ENCODE results near the gene LCN10. TPM values are rescaled to one million over a fixed set of nuclear protein-coding genes. Genes with fewer than 3 reads are reported as not detected.

The LCN10 gene
- total RNA-seq, 1 experiment from 2014 or later = not detected

DNA sequence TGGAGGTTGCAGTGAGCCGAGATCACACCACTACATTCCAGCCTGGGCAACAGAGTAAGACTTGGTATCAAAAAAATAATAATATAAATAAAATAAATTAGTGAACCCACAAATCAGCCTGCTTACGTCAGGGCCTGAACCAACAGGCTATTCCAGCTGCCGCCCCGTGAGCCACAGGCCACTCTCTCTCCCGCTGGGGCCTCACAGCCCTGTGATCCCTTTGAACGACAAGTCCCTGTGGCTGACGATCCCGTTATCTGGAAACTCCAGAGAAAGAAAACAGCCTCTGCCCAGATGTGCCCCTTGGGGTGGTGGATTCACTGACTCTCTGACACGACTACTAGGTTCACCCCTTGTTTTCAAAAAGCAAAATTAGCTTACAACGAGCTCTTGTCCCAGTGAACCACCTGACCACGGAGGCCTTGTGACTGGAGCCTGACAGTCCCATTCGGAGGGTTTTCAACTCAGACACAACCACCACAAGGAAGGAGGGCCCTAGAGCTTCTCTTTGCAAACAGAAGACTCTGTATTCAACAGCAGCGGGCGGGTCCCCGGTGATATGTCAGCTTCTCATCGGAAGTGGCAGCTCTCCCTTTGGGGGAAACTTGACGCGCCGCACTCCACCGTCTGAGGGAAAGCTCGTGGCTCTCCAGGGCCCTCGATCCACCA lies 34.8 kb downstream of the LCN10 start:
- POLR2A ChIA-PET = no interaction called here
- Histone ChIP-seq H3K27ac (ENCODE audit: low read length) (no peak overlapping the region), H3K9me3 (ENCODE audit: control insufficient read depth, insufficient read depth, low read depth, low read length) (no peaks in the 10 kb centered on the region), H3K4me1 (ENCODE audit: control insufficient read depth, insufficient read depth, low read length) (peaks cover under 1% of the 10 kb centered on the region), H3K4me3 (ENCODE audit: low read depth in 2 of 2, low read length in 2 of 2) (no peak overlapping the region), H3K27me3 (ENCODE audit: control insufficient read depth, insufficient read depth, low read length) (no peaks in the 10 kb centered on the region), H3K36me3 (ENCODE audit: control insufficient read depth, insufficient read depth, low read length) (no peaks in the 10 kb centered on the region)
- DNase-seq (ENCODE audit: low read depth, low spot score) = no peak
- no peak for ATAC-seq
- no TSS peak for BruUV-seq (replicated peaks)
- TF ChIP-seq, protein P1, sequence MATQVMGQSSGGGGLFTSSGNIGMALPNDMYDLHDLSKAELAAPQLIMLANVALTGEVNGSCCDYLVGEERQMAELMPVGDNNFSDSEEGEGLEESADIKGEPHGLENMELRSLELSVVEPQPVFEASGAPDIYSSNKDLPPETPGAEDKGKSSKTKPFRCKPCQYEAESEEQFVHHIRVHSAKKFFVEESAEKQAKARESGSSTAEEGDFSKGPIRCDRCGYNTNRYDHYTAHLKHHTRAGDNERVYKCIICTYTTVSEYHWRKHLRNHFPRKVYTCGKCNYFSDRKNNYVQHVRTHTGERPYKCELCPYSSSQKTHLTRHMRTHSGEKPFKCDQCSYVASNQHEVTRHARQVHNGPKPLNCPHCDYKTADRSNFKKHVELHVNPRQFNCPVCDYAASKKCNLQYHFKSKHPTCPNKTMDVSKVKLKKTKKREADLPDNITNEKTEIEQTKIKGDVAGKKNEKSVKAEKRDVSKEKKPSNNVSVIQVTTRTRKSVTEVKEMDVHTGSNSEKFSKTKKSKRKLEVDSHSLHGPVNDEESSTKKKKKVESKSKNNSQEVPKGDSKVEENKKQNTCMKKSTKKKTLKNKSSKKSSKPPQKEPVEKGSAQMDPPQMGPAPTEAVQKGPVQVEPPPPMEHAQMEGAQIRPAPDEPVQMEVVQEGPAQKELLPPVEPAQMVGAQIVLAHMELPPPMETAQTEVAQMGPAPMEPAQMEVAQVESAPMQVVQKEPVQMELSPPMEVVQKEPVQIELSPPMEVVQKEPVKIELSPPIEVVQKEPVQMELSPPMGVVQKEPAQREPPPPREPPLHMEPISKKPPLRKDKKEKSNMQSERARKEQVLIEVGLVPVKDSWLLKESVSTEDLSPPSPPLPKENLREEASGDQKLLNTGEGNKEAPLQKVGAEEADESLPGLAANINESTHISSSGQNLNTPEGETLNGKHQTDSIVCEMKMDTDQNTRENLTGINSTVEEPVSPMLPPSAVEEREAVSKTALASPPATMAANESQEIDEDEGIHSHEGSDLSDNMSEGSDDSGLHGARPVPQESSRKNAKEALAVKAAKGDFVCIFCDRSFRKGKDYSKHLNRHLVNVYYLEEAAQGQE (IDR thresholded peaks at IDR 0.05; ENCODE audit: insufficient read depth in 1 of 2, low read depth in 2 of 2, low read length in 1 of 2) = no peak
- TF ChIP-seq, protein P2, sequence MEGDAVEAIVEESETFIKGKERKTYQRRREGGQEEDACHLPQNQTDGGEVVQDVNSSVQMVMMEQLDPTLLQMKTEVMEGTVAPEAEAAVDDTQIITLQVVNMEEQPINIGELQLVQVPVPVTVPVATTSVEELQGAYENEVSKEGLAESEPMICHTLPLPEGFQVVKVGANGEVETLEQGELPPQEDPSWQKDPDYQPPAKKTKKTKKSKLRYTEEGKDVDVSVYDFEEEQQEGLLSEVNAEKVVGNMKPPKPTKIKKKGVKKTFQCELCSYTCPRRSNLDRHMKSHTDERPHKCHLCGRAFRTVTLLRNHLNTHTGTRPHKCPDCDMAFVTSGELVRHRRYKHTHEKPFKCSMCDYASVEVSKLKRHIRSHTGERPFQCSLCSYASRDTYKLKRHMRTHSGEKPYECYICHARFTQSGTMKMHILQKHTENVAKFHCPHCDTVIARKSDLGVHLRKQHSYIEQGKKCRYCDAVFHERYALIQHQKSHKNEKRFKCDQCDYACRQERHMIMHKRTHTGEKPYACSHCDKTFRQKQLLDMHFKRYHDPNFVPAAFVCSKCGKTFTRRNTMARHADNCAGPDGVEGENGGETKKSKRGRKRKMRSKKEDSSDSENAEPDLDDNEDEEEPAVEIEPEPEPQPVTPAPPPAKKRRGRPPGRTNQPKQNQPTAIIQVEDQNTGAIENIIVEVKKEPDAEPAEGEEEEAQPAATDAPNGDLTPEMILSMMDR (IDR thresholded peaks at IDR 0.05) = no peak
- TF ChIP-seq SIN3A (IDR thresholded peaks at IDR 0.05; ENCODE audit: borderline replicate concordance, insufficient read depth, low read depth, low read length) (no peak), POLR2AphosphoS5 (IDR thresholded peaks at IDR 0.05; ENCODE audit: low read depth, low read length) (no peak), TCF7L2 (IDR thresholded peaks at IDR 0.05; ENCODE audit: low read depth, low read length) (no peak)
- CTCF ChIA-PET = no interaction called here
- in situ Hi-C loops (cut with HindIII; ENCODE audit: low pct_unique_long_range_greater_than_20kb, low sequenced_read_pairs) = no loop called here
- intact Hi-C loops (cut with micrococcal nuclease; ENCODE audit: unreplicated experiment) = no loop called here

DNA sequence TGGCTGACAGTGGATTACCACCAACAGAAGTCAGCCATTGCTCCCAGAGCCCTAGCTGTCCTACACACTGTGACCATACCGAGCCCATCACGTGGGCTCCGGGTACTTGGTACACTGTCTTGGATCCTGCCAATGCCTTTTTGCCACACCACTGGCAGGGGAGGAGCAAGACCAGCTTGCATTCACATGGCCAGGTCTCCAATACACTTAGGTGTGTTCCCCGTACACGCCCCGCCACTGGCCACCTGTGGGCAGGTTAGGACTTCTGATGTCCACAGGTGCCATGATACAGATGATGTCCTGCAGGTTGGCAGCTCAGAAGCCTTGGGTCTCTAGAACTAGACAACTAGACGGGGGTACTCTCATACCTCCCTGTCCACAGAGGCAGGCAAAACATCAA lies 35.7 kb downstream of the LCN10 start:
- in situ Hi-C loops (cut with HindIII; ENCODE audit: low pct_unique_long_range_greater_than_20kb, low sequenced_read_pairs) = no loop called here
- H3K27me3 ChIP-seq (ENCODE audit: control insufficient read depth, insufficient read depth, low read length) = no peaks in the 10 kb centered on the region
- H3K4me3 ChIP-seq (ENCODE audit: low read depth in 2 of 2, low read length in 2 of 2) = no peak overlapping the region

More for the DNA sequence above, 35.7 kb downstream of the LCN10 start:
- ChIA-PET CTCF (no interaction called here), POLR2A (interaction anchor here (0.6 kb wide), 2 partner anchors 9 to 65 kb away, joined by 3 to 15 read pairs; no protein-coding TSS in a partner anchor)
- Histone ChIP-seq H3K4me1 (ENCODE audit: control insufficient read depth, insufficient read depth, low read length) (no peaks in the 10 kb centered on the region; the same call in none of the 2 replicates), H3K27ac (ENCODE audit: low read length) (no peak overlapping the region), H3K36me3 (ENCODE audit: control insufficient read depth, insufficient read depth, low read length) (no peaks in the 10 kb centered on the region), H3K9me3 (ENCODE audit: control insufficient read depth, insufficient read depth, low read depth, low read length) (no peaks in the 10 kb centered on the region)
- ATAC-seq (no peak), DNase-seq (ENCODE audit: low read depth, low spot score) (no peak)
- BruUV-seq (replicated peaks) = no TSS peak
- TF ChIP-seq, protein P2 (IDR thresholded peaks at IDR 0.05) = no peak
- TF ChIP-seq TCF7L2 (IDR thresholded peaks at IDR 0.05; ENCODE audit: low read depth, low read length) (no peak), POLR2AphosphoS5 (IDR thresholded peaks at IDR 0.05; ENCODE audit: low read depth, low read length) (no peak), SIN3A (IDR thresholded peaks at IDR 0.05; ENCODE audit: borderline replicate concordance, insufficient read depth, low read depth, low read length) (no peak)
- TF ChIP-seq, protein P1 (IDR thresholded peaks at IDR 0.05; ENCODE audit: insufficient read depth in 1 of 2, low read depth in 2 of 2, low read length in 1 of 2) = no peak
- intact Hi-C loops (cut with micrococcal nuclease; ENCODE audit: unreplicated experiment) = no loop called here
